Measurements from ENCODE around the gene AFF3. TPM values are rescaled to one million over a fixed set of nuclear protein-coding genes. Genes with fewer than 3 reads are reported as not detected.

The AFF3 gene
- total RNA-seq, 1 experiment from 2014 or later: 0.61 TPM

DNA sequence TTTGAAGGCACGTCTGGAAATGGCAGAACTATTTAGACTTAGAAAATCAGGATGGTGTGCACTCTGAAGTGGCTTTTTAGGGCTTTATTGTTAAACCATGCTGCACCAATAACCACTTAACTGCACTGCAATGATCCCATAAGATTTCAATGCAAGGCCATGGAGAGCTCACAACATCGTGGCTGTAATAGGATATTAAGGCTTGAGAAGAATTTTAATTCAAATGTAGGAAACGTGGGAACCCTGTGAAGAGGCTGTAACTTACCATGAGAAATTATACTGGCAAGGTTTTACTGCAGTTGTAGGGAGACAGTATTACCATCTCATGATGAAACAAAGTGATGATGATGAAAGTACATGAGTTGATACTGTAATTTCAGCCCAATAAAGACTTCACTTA lies 242.5 kb downstream of the AFF3 start:
- ATAC-seq: no peak
- Histone ChIP-seq H3K4me1 (ENCODE audit: control insufficient read depth in 1 of 2, insufficient read depth in 2 of 2, low read length in 2 of 2) (no peaks in the 10 kb centered on the region), H2AFZ (ENCODE audit: low read depth, low read length, poor library complexity, severe bottlenecking) (no peak overlapping the region), H3K4me2 (ENCODE audit: low read length) (no peak overlapping the region), H3K4me3 (replicated peaks in 1 of 2; ENCODE audit: low read depth in 1 of 2, low read length in 2 of 2) (no peak overlapping the region), H3K9me3 (ENCODE audit: control insufficient read depth in 1 of 2, insufficient read depth in 1 of 2, low read depth in 1 of 2, low read length in 2 of 2) (no peaks in the 10 kb centered on the region), H3K27me3 (ENCODE audit: insufficient read depth, low read length) (peaks cover 76% of the 10 kb centered on the region), H3K27ac (ENCODE audit: low read depth, low read length) (no peak overlapping the region), H3K9me2 (ENCODE audit: insufficient read depth) (no peaks in the 10 kb centered on the region), H3K36me3 (ENCODE audit: control insufficient read depth in 1 of 2, insufficient read depth in 2 of 2, low read length in 2 of 2) (no peaks in the 10 kb centered on the region), H4K20me1 (ENCODE audit: insufficient read depth) (no peaks in the 10 kb centered on the region), H3K79me2 (ENCODE audit: insufficient read depth, low read length) (no peaks in the 10 kb centered on the region), H3K9ac (ENCODE audit: low read length) (no peak overlapping the region)
- TF ChIP-seq POLR2A (IDR thresholded peaks at IDR 0.05; ENCODE audit: borderline replicate concordance, extremely low read depth, insufficient read depth, insufficient read length): no peak
- TF ChIP-seq ELF1 (IDR thresholded peaks at IDR 0.05; ENCODE audit: borderline replicate concordance, low read depth): no peak
- TF ChIP-seq FOSL1 (IDR thresholded peaks at IDR 0.05; ENCODE audit: low read depth): no peak
- TF ChIP-seq POLR2AphosphoS5 (IDR thresholded peaks at IDR 0.05; ENCODE audit: low read depth, low read length): no peak
- no peak for TF ChIP-seq TCF7L2 (IDR thresholded peaks at IDR 0.05; ENCODE audit: borderline replicate concordance, extremely low read depth, insufficient read depth, insufficient read length)
- no peak for TF ChIP-seq CEBPB (IDR thresholded peaks at IDR 0.05; ENCODE audit: low read depth)
- no peak for TF ChIP-seq EGR1 (IDR thresholded peaks at IDR 0.05; ENCODE audit: low read depth)
- TF ChIP-seq ZFX (IDR thresholded peaks at IDR 0.05): no peak
- no peak for DNase-seq (ENCODE audit: low read depth, low spot score)
- intact Hi-C loops (cut with micrococcal nuclease): no loop called here
- ChIA-PET CTCF (no interaction called here), POLR2A (no interaction called here), RAD21 (ENCODE audit: low non-redundant PET in 1 of 2, low total read pairs in 2 of 2, uncharacterized antibody in 2 of 2, unreplicated experiment in 2 of 2) (no interaction called here)
- no TSS peak for BruUV-seq (replicated peaks)

DNA sequence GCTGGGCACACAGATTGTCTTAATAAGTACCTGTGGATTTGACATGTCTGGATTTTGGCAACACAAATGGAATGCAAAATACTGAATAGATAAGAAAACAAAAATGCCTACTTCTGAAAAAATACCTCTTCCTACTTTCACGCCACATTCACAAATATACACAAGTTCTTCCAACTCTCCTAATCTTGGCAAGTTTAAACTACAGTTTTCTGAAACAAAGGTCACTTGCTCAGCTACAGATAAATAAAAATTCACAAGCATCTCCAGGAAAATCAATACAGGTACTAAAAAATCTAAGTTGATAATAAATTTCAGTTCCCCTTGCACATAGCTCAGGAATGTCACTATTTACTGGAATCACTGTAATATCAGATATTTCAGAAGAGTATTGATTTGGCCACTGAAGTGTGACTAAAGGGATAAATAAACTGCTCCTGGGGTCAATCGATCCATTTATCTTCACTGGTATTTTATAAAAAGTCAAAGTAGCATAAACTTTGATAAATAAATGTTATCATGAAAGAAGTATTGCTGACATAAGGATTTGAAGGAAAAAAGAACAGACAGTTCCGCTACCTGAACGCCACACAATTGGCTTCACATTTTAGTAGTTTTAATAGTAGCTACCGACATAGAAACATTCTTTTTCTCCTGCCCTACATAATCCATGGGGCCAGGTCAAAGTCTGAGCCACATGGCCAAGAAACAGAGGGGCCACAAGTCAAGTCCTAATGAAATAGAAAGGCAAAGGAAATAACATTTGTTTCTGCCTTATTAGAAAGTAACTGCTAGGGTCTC lies 243.1 kb downstream of the AFF3 start:
- Histone ChIP-seq H3K4me2 (ENCODE audit: low read length) (no peak overlapping the region), H3K4me3 (replicated peaks in 1 of 2; ENCODE audit: low read depth in 1 of 2, low read length in 2 of 2) (no peak overlapping the region), H2AFZ (ENCODE audit: low read depth, low read length, poor library complexity, severe bottlenecking) (no peak overlapping the region), H3K27ac (ENCODE audit: low read depth, low read length) (no peak overlapping the region), H4K20me1 (ENCODE audit: insufficient read depth) (no peaks in the 10 kb centered on the region), H3K9ac (ENCODE audit: low read length) (no peak overlapping the region), H3K9me3 (ENCODE audit: control insufficient read depth in 1 of 2, insufficient read depth in 1 of 2, low read depth in 1 of 2, low read length in 2 of 2) (no peaks in the 10 kb centered on the region), H3K4me1 (ENCODE audit: control insufficient read depth in 1 of 2, insufficient read depth in 2 of 2, low read length in 2 of 2) (no peaks in the 10 kb centered on the region), H3K27me3 (ENCODE audit: insufficient read depth, low read length) (peaks cover 70% of the 10 kb centered on the region), H3K79me2 (ENCODE audit: insufficient read depth, low read length) (no peaks in the 10 kb centered on the region), H3K36me3 (ENCODE audit: control insufficient read depth in 1 of 2, insufficient read depth in 2 of 2, low read length in 2 of 2) (no peaks in the 10 kb centered on the region), H3K9me2 (ENCODE audit: insufficient read depth) (no peaks in the 10 kb centered on the region)
- BruUV-seq (replicated peaks): no TSS peak
- DNase-seq (ENCODE audit: low read depth, low spot score) (no peak), ATAC-seq (no peak)
- CTCF ChIA-PET: no interaction called here
- RAD21 ChIA-PET (ENCODE audit: low non-redundant PET in 1 of 2, low total read pairs in 2 of 2, uncharacterized antibody in 2 of 2, unreplicated experiment in 2 of 2): no interaction called here
- POLR2A ChIA-PET: no interaction called here
- intact Hi-C loops (cut with micrococcal nuclease): no loop called here
- TF ChIP-seq SP1 (IDR thresholded peaks at IDR 0.05; ENCODE audit: low read depth): no peak
- TF ChIP-seq, protein P1, sequence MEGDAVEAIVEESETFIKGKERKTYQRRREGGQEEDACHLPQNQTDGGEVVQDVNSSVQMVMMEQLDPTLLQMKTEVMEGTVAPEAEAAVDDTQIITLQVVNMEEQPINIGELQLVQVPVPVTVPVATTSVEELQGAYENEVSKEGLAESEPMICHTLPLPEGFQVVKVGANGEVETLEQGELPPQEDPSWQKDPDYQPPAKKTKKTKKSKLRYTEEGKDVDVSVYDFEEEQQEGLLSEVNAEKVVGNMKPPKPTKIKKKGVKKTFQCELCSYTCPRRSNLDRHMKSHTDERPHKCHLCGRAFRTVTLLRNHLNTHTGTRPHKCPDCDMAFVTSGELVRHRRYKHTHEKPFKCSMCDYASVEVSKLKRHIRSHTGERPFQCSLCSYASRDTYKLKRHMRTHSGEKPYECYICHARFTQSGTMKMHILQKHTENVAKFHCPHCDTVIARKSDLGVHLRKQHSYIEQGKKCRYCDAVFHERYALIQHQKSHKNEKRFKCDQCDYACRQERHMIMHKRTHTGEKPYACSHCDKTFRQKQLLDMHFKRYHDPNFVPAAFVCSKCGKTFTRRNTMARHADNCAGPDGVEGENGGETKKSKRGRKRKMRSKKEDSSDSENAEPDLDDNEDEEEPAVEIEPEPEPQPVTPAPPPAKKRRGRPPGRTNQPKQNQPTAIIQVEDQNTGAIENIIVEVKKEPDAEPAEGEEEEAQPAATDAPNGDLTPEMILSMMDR (IDR thresholded peaks at IDR 0.05 in 2 of 3, conservative IDR thresholded peaks at IDR 0.05 in 1 of 3; ENCODE audit: borderline replicate concordance in 1 of 3, insufficient read depth in 1 of 3, low read depth in 2 of 3, low read length in 2 of 3): no peak
- TF ChIP-seq YY1 (IDR thresholded peaks at IDR 0.05; ENCODE audit: extremely low read depth, insufficient replicate concordance, low read depth, low read length): no peak
- no peak for TF ChIP-seq SRF (IDR thresholded peaks at IDR 0.05; ENCODE audit: low read depth)
- TF ChIP-seq CEBPB (IDR thresholded peaks at IDR 0.05; ENCODE audit: low read depth): no peak
- TF ChIP-seq POLR2A (IDR thresholded peaks at IDR 0.05; ENCODE audit: borderline replicate concordance, extremely low read depth, insufficient read depth, insufficient read length): no peak
- no peak for TF ChIP-seq RAD21 (IDR thresholded peaks at IDR 0.05; ENCODE audit: low read depth)
- no peak for TF ChIP-seq ZNF274 (IDR thresholded peaks at IDR 0.05; ENCODE audit: low read depth, low read length)
- no peak for TF ChIP-seq ZBTB33 (IDR thresholded peaks at IDR 0.05; ENCODE audit: extremely low read depth, insufficient replicate concordance, low read length)
- TF ChIP-seq EZH2 (IDR thresholded peaks at IDR 0.05): no peak

All from HCT116 (cell line).